HG02852 (cell line): ENCODE data around the gene OR2Y1.
"Not testable (repeated sequence)": the region's sequence is repeated elsewhere in the genome, so short reads cannot be mapped to it uniquely, and the experiment has no call there.

Experiments
- ATAC-seq: cut with Tn5 transposase; IDR thresholded peaks from one replicate; pipeline ENCODE4 v1.9.1; 2021; ENCODE audit warnings: mild to moderate bottlenecking, moderate library complexity; ENCODE audit not compliant: unreplicated experiment

Gene OR2Y1

DNA sequence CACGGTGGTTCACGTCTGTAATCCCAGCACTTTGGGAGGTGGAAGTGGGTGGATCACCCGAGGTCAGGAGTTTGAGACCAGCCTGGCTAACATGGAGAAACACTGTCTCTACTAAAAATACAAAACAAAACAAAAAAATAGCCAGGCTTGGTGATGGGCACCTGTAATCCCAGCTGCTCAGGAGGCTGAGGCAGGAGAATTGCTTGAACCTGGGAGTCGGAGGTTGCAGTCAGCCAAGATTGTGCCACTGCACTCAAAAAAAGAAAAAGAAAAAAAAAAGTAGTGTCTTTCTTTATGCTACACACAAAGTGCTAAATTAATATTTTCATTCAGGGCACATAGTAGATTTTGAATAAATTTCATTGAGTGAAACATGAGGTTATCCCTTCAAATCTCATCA is 1.1 kb upstream of the OR2Y1 start:
- not testable (repeated sequence) for ATAC-seq

- ATAC-seq: no peak
Observed at GRCh38 chr5:180739271-180739670, 587 bp downstream of the OR2Y1 start.

- ATAC-seq: no peak
Observed at GRCh38 chr5:180736536-180736935, 3.3 kb downstream of the OR2Y1 start.

DNA sequence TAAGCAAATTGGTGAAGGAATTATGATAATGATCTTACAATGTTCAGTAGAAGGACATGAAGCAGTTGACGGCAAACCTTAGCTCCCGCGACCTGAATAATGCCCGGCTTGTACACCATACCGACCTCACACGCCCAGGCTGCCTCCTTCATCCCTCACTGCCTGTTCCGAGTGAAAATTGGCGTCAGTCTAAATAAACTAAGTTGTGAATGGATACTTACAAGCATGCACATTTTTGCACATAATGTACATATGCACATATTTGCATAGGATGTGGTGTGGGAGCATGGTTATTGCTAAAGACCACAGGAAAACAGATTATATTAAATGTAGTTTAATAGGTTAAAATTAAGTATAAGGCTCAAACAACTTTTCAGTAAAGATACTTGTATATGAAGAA is 14.9 kb downstream of the OR2Y1 start:
- no peak for ATAC-seq

- ATAC-seq: no peak
Observed at GRCh38 chr5:180723936-180724335, 15.9 kb downstream of the OR2Y1 start.

GRCh38 chr5:180720486-180720885 is 19.4 kb downstream of the OR2Y1 start:
- ATAC-seq: no peak

- ATAC-seq: no peak
Observed at GRCh38 chr5:180719781-180720180, 20.1 kb downstream of the OR2Y1 start.

DNA sequence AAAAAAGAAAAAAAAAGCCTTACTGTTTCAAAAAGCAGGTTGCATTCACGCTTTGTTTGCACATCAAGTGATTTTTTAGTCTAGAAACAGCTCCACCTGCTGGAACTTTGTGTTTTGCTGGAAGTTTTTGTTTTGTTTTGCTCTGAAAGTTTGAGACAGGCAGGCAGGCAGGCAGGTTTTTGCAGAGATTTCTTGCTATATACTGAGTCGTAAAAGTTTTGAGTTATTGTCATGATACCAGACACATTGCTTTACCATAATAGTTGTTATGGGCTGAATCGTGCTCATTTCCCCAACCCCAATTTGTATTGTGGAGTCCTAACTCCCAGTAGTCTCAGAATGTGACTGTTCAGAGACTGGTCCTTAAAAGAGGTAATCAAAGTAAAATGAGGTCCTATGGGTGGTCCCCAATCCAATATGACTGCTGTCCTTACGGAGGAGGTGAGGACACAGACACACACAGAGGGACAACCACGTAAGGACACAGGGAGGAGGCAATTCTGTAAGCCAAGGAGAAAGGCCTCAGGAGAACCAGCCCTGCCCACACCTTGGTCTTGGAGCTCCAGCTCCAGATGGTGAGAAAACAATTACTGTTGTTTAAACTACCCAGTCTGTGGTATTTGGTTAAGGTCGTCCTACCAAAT is 20.9 kb downstream of the OR2Y1 start:
- ATAC-seq: no peak

GRCh38 chr5:180717989-180718388 is 21.9 kb downstream of the OR2Y1 start:
- ATAC-seq: no peak

DNA sequence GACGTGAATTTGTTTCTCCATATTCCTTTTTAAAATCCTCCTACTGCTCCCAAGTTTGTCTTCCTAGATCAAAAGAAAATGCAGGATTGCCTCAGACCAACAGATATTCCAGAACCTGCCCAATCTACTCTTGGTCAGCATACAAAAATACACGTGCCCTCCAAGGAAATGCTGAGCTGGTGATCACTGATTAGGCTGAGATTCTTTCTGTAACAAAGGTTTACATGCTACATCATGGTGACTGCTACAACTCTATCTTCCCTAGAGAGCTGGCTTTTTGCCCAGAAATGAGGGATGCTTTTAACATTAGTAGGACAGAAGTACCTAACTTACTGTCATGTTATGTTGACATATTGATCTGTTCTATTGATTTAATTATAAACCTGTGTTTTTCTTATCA is 35.5 kb downstream of the OR2Y1 start:
- ATAC-seq: no peak

GRCh38 chr5:180703912-180704311 is 35.9 kb downstream of the OR2Y1 start:
- no peak for ATAC-seq

DNA sequence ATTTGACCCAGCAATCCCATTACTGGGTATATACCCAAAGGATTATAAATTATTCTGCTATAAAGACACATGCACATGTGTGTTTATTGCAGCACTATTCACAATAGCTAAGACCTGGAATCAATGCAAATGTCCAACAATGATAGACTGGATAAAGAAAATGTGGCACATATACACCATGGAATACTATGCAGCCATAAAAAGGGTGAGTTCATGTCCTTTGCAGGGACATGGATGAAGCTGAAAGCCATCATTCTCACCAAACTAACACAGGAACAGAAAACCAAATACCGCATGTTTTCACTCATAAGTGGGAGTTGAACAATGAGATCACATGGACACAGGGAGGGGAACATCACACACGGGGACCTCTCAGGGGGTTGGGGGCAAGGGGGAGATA is 36.5 kb downstream of the OR2Y1 start:
- ATAC-seq: not testable (repeated sequence)

DNA sequence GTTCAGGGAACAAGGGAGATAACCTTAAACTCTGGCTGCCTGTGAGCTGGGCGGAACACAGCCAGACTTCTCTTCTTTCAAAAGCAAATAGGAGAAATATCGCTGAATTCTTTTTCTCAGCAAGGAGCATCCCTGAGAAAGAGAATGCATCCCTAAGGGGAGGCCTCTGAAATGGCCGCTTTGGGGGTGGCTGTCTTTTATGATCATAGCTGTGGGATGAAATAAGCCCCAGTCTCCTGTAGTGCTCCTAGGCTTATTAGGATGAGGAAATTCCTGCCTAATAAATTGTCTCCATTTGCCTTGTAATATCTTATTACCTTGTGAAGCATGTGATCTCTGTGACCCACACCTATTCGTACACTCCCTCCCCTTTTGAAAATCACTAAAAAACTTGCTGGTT is 39.4 kb downstream of the OR2Y1 start:
- not testable (repeated sequence) for ATAC-seq

- ATAC-seq: no peak
Observed at GRCh38 chr5:180699042-180699441, 40.8 kb downstream of the OR2Y1 start.

DNA sequence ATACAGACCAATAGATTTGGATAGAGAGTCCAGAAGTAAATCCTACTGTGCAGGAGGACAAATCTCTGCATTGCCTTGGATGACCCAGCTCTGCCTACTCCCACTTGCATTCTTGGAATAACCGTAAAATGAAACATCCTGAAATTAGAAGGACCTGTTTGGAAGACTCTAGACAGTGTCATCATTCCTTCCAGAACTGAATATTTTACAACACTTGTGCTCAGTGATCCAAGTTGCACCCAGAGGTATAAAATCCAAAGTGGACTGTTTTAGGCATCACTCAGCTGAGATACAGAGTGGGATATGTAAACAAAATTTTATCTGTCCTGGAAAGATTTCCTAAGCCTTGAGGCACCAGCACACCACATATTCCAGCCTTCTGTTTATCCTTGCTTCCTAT is 43.7 kb downstream of the OR2Y1 start:
- ATAC-seq: no peak

DNA sequence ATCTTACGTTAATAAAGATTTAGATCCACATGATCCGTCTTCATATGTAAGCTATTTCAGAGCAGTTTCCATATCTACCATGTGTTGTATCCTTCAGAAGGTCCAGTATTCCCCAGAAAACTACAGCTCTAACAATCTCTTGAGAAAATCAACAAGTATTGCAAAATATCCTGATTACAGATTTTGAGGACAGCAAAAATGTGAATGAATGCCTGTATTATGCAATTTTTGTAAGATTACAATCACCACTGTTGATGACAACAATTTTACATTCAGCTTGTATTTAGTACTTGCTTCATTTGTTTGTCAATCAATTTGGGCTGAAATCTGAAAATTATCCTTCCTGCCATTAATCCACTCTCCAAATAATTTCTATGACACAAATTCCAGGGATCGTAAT is 47.4 kb downstream of the OR2Y1 start:
- no peak for ATAC-seq

DNA sequence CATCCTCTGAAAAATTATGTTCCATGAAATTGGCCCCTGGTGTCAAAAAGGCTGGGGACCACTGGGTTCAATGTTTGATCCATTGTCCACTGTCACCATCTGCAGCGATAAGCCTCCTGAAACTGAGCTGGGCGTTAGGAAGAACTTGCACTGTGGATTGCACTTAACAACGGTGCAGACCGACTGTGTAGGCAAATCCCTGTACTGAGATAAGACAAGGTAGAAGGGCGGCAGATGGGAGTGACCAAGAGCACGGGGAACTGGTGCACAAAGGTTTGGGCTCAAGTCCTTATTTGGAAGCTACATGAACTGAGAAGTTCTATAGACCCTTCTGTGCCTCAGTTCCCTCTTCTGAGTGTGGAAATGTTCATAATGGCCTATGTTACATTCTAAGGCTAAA is 48.8 kb downstream of the OR2Y1 start:
- no peak for ATAC-seq

GRCh38 chr5:180690562-180690961 is 49.3 kb downstream of the OR2Y1 start:
- no peak for ATAC-seq

GRCh38 chr5:180689775-180690174 is 50.1 kb downstream of the OR2Y1 start:
- no peak for ATAC-seq
